Caco-2 (cell line): ENCODE data around the gene EVA1B. TPM values are rescaled to one million over a fixed set of nuclear protein-coding genes. Genes with fewer than 3 reads are reported as not detected.

Experiments
- BruUV-seq: library from RNA; stranded (reverse); fragments of 400-500 nt; replicated peaks from 2 replicates; lab custom pipeline; 2021; lab: Mats Ljungman, UMichigan
- CTCF ChIA-PET: fragments of 300-600 bp; sonication (Branson Sonifier 250); formaldehyde crosslinking; loops from one replicate; lab custom pipeline; 2022; ENCODE audit warnings: antibody characterized with exemption; lab: Charles Lee
- POLR2A ChIA-PET: fragments of 300-600 bp; sonication (Branson Sonifier 250); formaldehyde crosslinking; loops from one replicate; lab custom pipeline; 2022; ENCODE audit warnings: antibody characterized with exemption; lab: Charles Lee
- DNase-seq, 2 experiments: peaks; one replicate each; pipeline versions ENCODE4 v3.0.0 to v3.0.0-alpha.2; 2020 to 2022
- H3K27me3 ChIP-seq: replicated peaks from 2 replicates; pipeline ENCODE4 v1.6.0; 2011; ENCODE audit warnings: low read length; ENCODE audit not compliant: control insufficient read depth, insufficient read depth
- H3K36me3 ChIP-seq: 2 replicates; pipeline ENCODE4 v1.5.1; 2011; ENCODE audit warnings: low read length; ENCODE audit not compliant: control insufficient read depth, insufficient read depth
- H3K4me1 ChIP-seq: fragments of 250-450 bp; sonication (Bioruptor Pico); 2 replicates; pipeline ENCODE4 v1.5.1; 2020; ENCODE audit warnings: mild to moderate bottlenecking
- H3K4me3 ChIP-seq: 2 replicates; pipeline ENCODE4 v1.5.1; 2011; ENCODE audit warnings: low read depth, mild to moderate bottlenecking, control low read depth, low read length
- H3K9me3 ChIP-seq: fragments of 250-450 bp; sonication (Bioruptor Pico); 2 replicates; pipeline ENCODE4 v1.5.1; 2020; ENCODE audit warnings: mild to moderate bottlenecking, moderate library complexity
- H3K27ac Mint-ChIP-seq: one replicate; pipeline ENCODE4 v1.8.0; 2022; ENCODE audit warnings: mixed read lengths; ENCODE audit not compliant: unreplicated experiment
- H3K27me3 Mint-ChIP-seq: one replicate; pipeline ENCODE4 v1.8.0; 2022; ENCODE audit warnings: mixed read lengths; ENCODE audit not compliant: insufficient read depth, unreplicated experiment
- H3K36me3 Mint-ChIP-seq: one replicate; pipeline ENCODE4 v1.8.0; 2022; ENCODE audit warnings: mild to moderate bottlenecking, mixed read lengths; ENCODE audit not compliant: insufficient read depth, unreplicated experiment
- H3K4me1 Mint-ChIP-seq: one replicate; pipeline ENCODE4 v1.8.0; 2022; ENCODE audit warnings: low read depth, mixed read lengths; ENCODE audit not compliant: unreplicated experiment
- H3K4me3 Mint-ChIP-seq: one replicate; pipeline ENCODE4 v1.8.0; 2022; ENCODE audit warnings: mild to moderate bottlenecking, moderate library complexity, mixed read lengths; ENCODE audit not compliant: unreplicated experiment
- H3K9me3 Mint-ChIP-seq: one replicate; pipeline ENCODE4 v1.8.0; 2022; ENCODE audit warnings: mixed read lengths; ENCODE audit not compliant: unreplicated experiment
- CTCF ChIP-seq, 2 experiments: fragments of 200-600 bp in 1 of 2; IDR thresholded peaks; 1 replicate in 1 of 2; 2 replicates in 1 of 2; pipeline versions ENCODE4 v1.5.1 to v1.8.0; 2011 to 2022; ENCODE audit warnings: antibody characterized with exemption in 1 of 2, control low read depth in 1 of 2, inconsistent platforms in 1 of 2, low read depth in 1 of 2, low read length in 1 of 2, mild to moderate bottlenecking in 1 of 2, moderate library complexity in 1 of 2; ENCODE audit not compliant: insufficient read depth in 1 of 2, severe bottlenecking in 1 of 2, unreplicated experiment in 1 of 2
- intact Hi-C: fragments of 100-400 bp; cut with micrococcal nuclease; formaldehyde crosslinking; loops from one replicate; pipeline ENCODE4 v1.10.0; 2022; ENCODE audit not compliant: unreplicated experiment
- total RNA-seq: library from RNA; stranded (reverse); gene quantifications from 2 replicates; pipeline ENCODE4 v1.2.3, GENCODE V29; 2022

The EVA1B gene
- total RNA-seq, 1 experiment from 2014 or later = 4.1 TPM

GRCh38 chr1:36337830-36338229 is 14.4 kb upstream of the EVA1B start:
- Mint-ChIP-seq H3K36me3 (peaks cover 9% of the 10 kb centered on the region), H3K4me3 (no peak overlapping the region), H3K27me3 (no peaks in the 10 kb centered on the region), H3K27ac (no peak overlapping the region), H3K4me1 (no peaks in the 10 kb centered on the region), H3K9me3 (no peaks in the 10 kb centered on the region)
- H3K36me3 ChIP-seq = no peaks in the 10 kb centered on the region
- intact Hi-C loops = no loop called here
- no peaks in the 10 kb centered on the region for H3K9me3 ChIP-seq
- H3K27me3 ChIP-seq = no peaks in the 10 kb centered on the region
- DNase-seq = no peak
- BruUV-seq = no TSS peak
- TF ChIP-seq CTCF (IDR thresholded peaks at IDR 0.05; ENCODE audit: insufficient read depth in 1 of 2, low read depth in 1 of 2, low read length in 1 of 2, severe bottlenecking in 1 of 2, unreplicated experiment in 1 of 2) = no peak
- no peaks in the 10 kb centered on the region for H3K4me1 ChIP-seq
- H3K4me3 ChIP-seq = no peak overlapping the region
- ChIA-PET CTCF (no interaction called here), POLR2A (no interaction called here)

GRCh38 chr1:36330940-36331339 is 7.5 kb upstream of the EVA1B start:
- Histone ChIP-seq H3K27me3 (no peaks in the 10 kb centered on the region), H3K4me3 (no peak overlapping the region), H3K9me3 (no peaks in the 10 kb centered on the region), H3K36me3 (no peaks in the 10 kb centered on the region), H3K4me1 (no peaks in the 10 kb centered on the region)
- intact Hi-C loops = no loop called here
- H3K27ac Mint-ChIP-seq = no peak overlapping the region
- no peaks in the 10 kb centered on the region for H3K4me1 Mint-ChIP-seq
- CTCF ChIA-PET = no interaction called here
- DNase-seq = no peak
- no peaks in the 10 kb centered on the region for H3K9me3 Mint-ChIP-seq
- POLR2A ChIA-PET = no interaction called here
- no peak for TF ChIP-seq CTCF (IDR thresholded peaks at IDR 0.05; ENCODE audit: insufficient read depth in 1 of 2, low read depth in 1 of 2, low read length in 1 of 2, severe bottlenecking in 1 of 2, unreplicated experiment in 1 of 2)
- peaks cover 6% of the 10 kb centered on the region for H3K27me3 Mint-ChIP-seq
- no peak overlapping the region for H3K4me3 Mint-ChIP-seq
- no TSS peak for BruUV-seq
- no peaks in the 10 kb centered on the region for H3K36me3 Mint-ChIP-seq

DNA sequence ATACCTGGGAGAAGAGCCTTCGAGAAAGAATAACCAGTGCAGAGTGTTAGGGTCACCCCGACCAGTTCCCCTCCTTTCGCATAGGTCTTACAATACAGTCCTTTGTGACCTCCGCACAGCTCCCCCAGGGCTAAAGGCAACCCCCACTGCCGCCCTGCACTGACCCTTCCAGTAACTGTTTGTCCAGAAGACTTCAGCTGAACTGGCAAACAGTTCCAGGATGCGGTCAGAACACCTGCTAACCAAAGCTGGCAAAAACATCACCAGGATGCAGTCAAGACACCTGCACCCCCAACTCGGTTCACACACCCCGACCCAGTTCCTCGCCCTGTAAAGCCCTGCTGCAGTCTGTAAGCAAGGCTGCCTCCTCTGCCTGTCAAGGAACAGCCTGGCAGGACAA is 6.4 kb upstream of the EVA1B start:
- no peaks in the 10 kb centered on the region for H3K27me3 ChIP-seq
- intact Hi-C loops = no loop called here
- H3K9me3 ChIP-seq = no peaks in the 10 kb centered on the region
- no peak overlapping the region for H3K27ac Mint-ChIP-seq
- ChIA-PET POLR2A (no interaction called here), CTCF (no interaction called here)
- no peak for DNase-seq
- no TSS peak for BruUV-seq
- H3K4me3 Mint-ChIP-seq = no peak overlapping the region
- no peak overlapping the region for H3K4me3 ChIP-seq
- H3K4me1 Mint-ChIP-seq = no peaks in the 10 kb centered on the region
- no peak for TF ChIP-seq CTCF (IDR thresholded peaks at IDR 0.05; ENCODE audit: insufficient read depth in 1 of 2, low read depth in 1 of 2, low read length in 1 of 2, severe bottlenecking in 1 of 2, unreplicated experiment in 1 of 2)
- peaks cover 6% of the 10 kb centered on the region for H3K27me3 Mint-ChIP-seq
- no peaks in the 10 kb centered on the region for H3K36me3 ChIP-seq
- no peaks in the 10 kb centered on the region for H3K9me3 Mint-ChIP-seq
- H3K36me3 Mint-ChIP-seq = no peaks in the 10 kb centered on the region
- H3K4me1 ChIP-seq = no peaks in the 10 kb centered on the region
